Esophagus muscularis mucosa (tissue), 4 donors: ENCODE measurements around the gene OAS3. TPM values are rescaled to one million over a fixed set of nuclear protein-coding genes. Genes with fewer than 3 reads are reported as not detected.

Source experiments
- DNase-seq: peaks from one replicate; pipeline ENCODE4 v3.0.0-alpha.2; 2017; ENCODE audit errors: extremely low spot score
- H3K27ac ChIP-seq, 4 donors: fragments of 200-600 bp; sonication (generic); replicated peaks in 1 of 4; 1 replicate in 3 of 4; 2 replicates in 1 of 4; pipeline ENCODE4 v1.5.1; 2016 to 2019; ENCODE audit warnings: mild to moderate bottlenecking in 1 of 4
- H3K27me3 ChIP-seq, 4 donors: fragments of 200-600 bp; sonication (generic); one replicate each; pipeline versions ENCODE4 v1.5.1 to v1.6.0; 2016 to 2019
- H3K36me3 ChIP-seq, 4 donors: fragments of 200-600 bp; sonication (generic); one replicate each; pipeline ENCODE4 v1.5.1; 2016 to 2019
- H3K4me1 ChIP-seq, 4 donors: fragments of 200-600 bp; sonication (generic); one replicate each; pipeline ENCODE4 v1.5.1; 2016 to 2019
- H3K4me3 ChIP-seq, 4 donors: fragments of 200-600 bp; sonication (generic); 1 replicate in 2 of 4; 2 replicates in 2 of 4; pipeline ENCODE4 v1.5.1; 2016 to 2019; ENCODE audit warnings: mild to moderate bottlenecking in 4 of 4, moderate library complexity in 1 of 4
- H3K9me3 ChIP-seq, 4 donors: fragments of 200-600 bp; sonication (generic); 1 replicate in 3 of 4; 2 replicates in 1 of 4; pipeline ENCODE4 v1.5.1; 2016 to 2019
- CTCF ChIP-seq, 3 experiments: fragments of 200-600 bp in 2 of 3; fragments of 450-650 bp in 1 of 3; sonication (generic) in 2 of 3; IDR thresholded peaks; one replicate each; pipeline ENCODE4 v1.5.1; 2017 to 2019; ENCODE audit warnings: antibody characterized with exemption in 3 of 3, mild to moderate bottlenecking in 2 of 3, moderate library complexity in 1 of 3
- EP300 ChIP-seq: sonication (generic); formaldehyde crosslinking; IDR thresholded peaks from one replicate; pipeline ENCODE4 v1.6.1; 2017; ENCODE audit warnings: antibody characterized with exemption
- POLR2A ChIP-seq: fragments of 450-650 bp; IDR thresholded peaks from one replicate; pipeline ENCODE4 v1.6.1; 2017; ENCODE audit warnings: antibody characterized with exemption, moderate library complexity, mild to moderate bottlenecking, low read depth
- POLR2AphosphoS5 ChIP-seq, 2 donors: sonication (generic); formaldehyde crosslinking; IDR thresholded peaks; one replicate each; pipeline ENCODE4 v1.6.1; 2017; ENCODE audit warnings: antibody characterized with exemption in 2 of 2
- WGBS: methylation state at CpG from one replicate; pipeline ENCODE4 v1.1.5; 2018; 5-methylcytosine and 5-hydroxymethylcytosine counted together
- intact Hi-C: fragments of 100-400 bp; cut with DNase I; formaldehyde crosslinking; loops from one replicate; pipeline ENCODE4 v1.15.1; 2023
- total RNA-seq, 4 donors: library from RNA; depleted of rRNA; stranded (reverse); fragments of >200 nt; gene quantifications; one replicate each; pipeline versions ENCODE4 v1.1.0 to v1.2.1, GENCODE V29; 2016

Gene OAS3
- total RNA-seq, 4 donors from 2014 or later = 6.0 to 9.6 (median 9.2) TPM

DNA sequence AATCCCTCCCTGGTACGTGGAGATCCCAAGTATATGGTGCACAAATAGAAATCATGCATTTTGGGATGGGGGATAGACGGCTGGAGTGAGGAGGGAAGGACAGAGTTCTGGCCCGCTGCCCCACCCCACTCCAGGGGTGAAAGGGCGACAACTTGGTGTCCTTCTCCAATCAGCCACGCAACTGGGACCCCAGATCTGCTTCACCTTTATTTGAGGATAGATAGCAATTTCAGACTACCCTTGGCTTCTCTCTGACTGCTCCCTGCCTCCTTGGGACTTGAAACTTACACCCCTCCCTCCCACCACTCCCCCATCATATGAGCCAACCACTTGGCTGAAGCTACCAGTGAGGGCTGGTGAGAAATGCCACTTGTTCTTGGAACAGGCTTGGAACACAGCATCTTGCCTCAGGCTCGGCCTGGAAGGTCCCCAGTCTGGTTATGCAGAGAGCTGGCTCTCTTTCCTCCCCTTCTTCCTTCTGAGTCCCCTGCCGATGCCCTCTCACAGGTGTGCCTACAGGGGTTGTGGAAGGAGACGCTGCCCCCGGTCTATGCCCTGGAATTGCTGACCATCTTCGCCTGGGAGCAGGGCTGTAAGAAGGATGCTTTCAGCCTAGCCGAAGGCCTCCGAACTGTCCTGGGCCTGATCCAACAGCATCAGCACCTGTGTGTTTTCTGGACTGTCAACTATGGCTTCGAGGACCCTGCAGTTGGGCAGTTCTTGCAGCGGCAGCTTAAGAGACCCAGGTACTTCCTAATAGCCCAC is 8.1 kb downstream of the OAS3 start:
- intact Hi-C loops = no loop called here
- 97% methylated on average over 11 of the region's 14 CpGs for WGBS

GRCh38 chr12:112947314-112947713 is 9.0 kb downstream of the OAS3 start:
- intact Hi-C loops = no loop called here
- peaks cover 0 to 85% (median 48%) of the 10 kb centered on the region in 4 donors for H3K36me3 ChIP-seq
- H3K27me3 ChIP-seq = no peaks in the 10 kb centered on the region
- no peak for TF ChIP-seq POLR2A
- no peak for TF ChIP-seq POLR2AphosphoS5 (IDR thresholded peaks at IDR 0.05)
- no peak for TF ChIP-seq CTCF (IDR thresholded peaks at IDR 0.05)
- TF ChIP-seq EP300 = no peak
- H3K27ac ChIP-seq = no peak overlapping the region
- H3K9me3 ChIP-seq = peaks cover 0 to 6% (median 0%) of the 10 kb centered on the region in 4 donors
- no peak for DNase-seq
- H3K4me3 ChIP-seq = no peak overlapping the region
- no peaks in the 10 kb centered on the region for H3K4me1 ChIP-seq
- WGBS = 48% methylated on average over 1 of the region's 1 CpG

More for the DNA sequence above, 8.1 kb downstream of the OAS3 start:
- H3K27me3 ChIP-seq = no peaks in the 10 kb centered on the region
- H3K4me1 ChIP-seq = no peaks in the 10 kb centered on the region
- DNase-seq = no peak
- no peak overlapping the region for H3K27ac ChIP-seq
- TF ChIP-seq EP300 (no peak), CTCF (IDR thresholded peaks at IDR 0.05) (no peak), POLR2A (no peak), POLR2AphosphoS5 (IDR thresholded peaks at IDR 0.05) (no peak)
- H3K36me3 ChIP-seq = peaks cover 0 to 83% (median 44%) of the 10 kb centered on the region in 4 donors
- H3K9me3 ChIP-seq = no peaks in the 10 kb centered on the region
- no peak overlapping the region for H3K4me3 ChIP-seq

DNA sequence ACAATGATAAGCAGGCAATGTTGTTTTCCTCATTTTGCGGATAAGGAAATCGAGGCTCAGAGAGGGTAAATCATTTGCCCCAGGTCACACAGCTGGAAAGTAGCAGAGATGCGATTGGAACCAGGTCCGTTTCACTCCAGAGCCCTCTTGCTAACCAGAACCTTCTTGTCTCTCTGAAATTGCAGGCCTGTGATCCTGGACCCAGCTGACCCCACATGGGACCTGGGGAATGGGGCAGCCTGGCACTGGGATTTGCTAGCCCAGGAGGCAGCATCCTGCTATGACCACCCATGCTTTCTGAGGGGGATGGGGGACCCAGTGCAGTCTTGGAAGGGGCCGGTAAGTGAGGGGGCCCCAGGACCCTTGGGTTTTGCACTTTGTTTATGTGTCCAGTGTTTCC is 9.5 kb downstream of the OAS3 start:
- TF ChIP-seq POLR2AphosphoS5 (IDR thresholded peaks at IDR 0.05) (no peak), EP300 (no peak), POLR2A (no peak), CTCF (IDR thresholded peaks at IDR 0.05) (no peak)
- H3K9me3 ChIP-seq = peaks cover 0 to 6% (median 0%) of the 10 kb centered on the region in 4 donors
- no peak for DNase-seq
- peaks cover 0 to 89% (median 48%) of the 10 kb centered on the region in 4 donors for H3K36me3 ChIP-seq
- H3K27ac ChIP-seq = no peak overlapping the region
- WGBS = 100% methylated on average over 5 of the region's 5 CpGs
- intact Hi-C loops = no loop called here
- no peaks in the 10 kb centered on the region for H3K27me3 ChIP-seq
- H3K4me3 ChIP-seq = no peak overlapping the region
- no peaks in the 10 kb centered on the region for H3K4me1 ChIP-seq

DNA sequence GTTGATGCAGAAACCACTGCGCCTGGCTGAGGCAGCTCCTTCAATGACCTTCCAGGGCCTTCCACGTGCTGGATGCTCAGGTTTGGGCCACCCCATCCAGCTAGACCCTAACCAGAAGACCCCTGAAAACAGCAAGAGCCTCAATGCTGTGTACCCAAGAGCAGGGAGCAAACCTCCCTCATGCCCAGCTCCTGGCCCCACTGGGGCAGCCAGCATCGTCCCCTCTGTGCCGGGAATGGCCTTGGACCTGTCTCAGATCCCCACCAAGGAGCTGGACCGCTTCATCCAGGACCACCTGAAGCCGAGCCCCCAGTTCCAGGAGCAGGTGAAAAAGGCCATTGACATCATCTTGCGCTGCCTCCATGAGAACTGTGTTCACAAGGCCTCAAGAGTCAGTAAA is 10.5 kb downstream of the OAS3 start:
- intact Hi-C loops = no loop called here
- WGBS = 96% methylated on average over 4 of the region's 7 CpGs
- no peaks in the 10 kb centered on the region for H3K27me3 ChIP-seq
- no peak overlapping the region for H3K4me3 ChIP-seq
- peaks cover 0 to 6% (median 0%) of the 10 kb centered on the region in 4 donors for H3K9me3 ChIP-seq
- no peak for DNase-seq
- TF ChIP-seq CTCF (IDR thresholded peaks at IDR 0.05) (no peak), EP300 (no peak), POLR2A (no peak), POLR2AphosphoS5 (IDR thresholded peaks at IDR 0.05) (no peak)
- peaks cover 0 to 83% (median 46%) of the 10 kb centered on the region in 4 donors for H3K36me3 ChIP-seq
- H3K4me1 ChIP-seq = no peaks in the 10 kb centered on the region
- no peak overlapping the region for H3K27ac ChIP-seq
